ENCODE results near the gene AMOTL1. TPM values are rescaled to one million over a fixed set of nuclear protein-coding genes. Genes with fewer than 3 reads are reported as not detected.

AMOTL1 gene
- total RNA-seq, 3 donors from 2014 or later (not counting 1 experiment from before 2014, with no cell fraction given): 7.1 to 8.9 (median 8.7) TPM

GRCh38 chr11:94796863-94797262 lies 28.7 kb downstream of the AMOTL1 start:
- no peak overlapping the region for H3K27ac Mint-ChIP-seq
- no peak for DNase-seq
- Histone ChIP-seq H3K36me3 (ENCODE audit: control insufficient read depth, insufficient read depth, low read length) (no peaks in the 10 kb centered on the region), H3K9me3 (ENCODE audit: control insufficient read depth, insufficient read depth, low read length) (no peaks in the 10 kb centered on the region), H3K4me1 (ENCODE audit: control insufficient read depth, insufficient read depth, low read length) (no peaks in the 10 kb centered on the region), H3K4me3 (ENCODE audit: low read length) (no peak overlapping the region), H3K27me3 (ENCODE audit: control insufficient read depth, insufficient read depth, low read length) (no peaks in the 10 kb centered on the region), H3K27ac (ENCODE audit: low read length) (no peak overlapping the region)
- 97% methylated on average over 3 of the region's 4 CpGs for WGBS (ENCODE audit: insufficient coverage)
- ATAC-seq: no peak
- peaks cover 6 to 12% of the 10 kb centered on the region in 2 donors for H3K4me1 Mint-ChIP-seq
- no peak overlapping the region for H3K4me3 Mint-ChIP-seq
- intact Hi-C loops (cut with micrococcal nuclease): no loop called here
- TF ChIP-seq CTCF (IDR thresholded peaks at IDR 0.05): no peak
- H3K36me3 Mint-ChIP-seq: no peaks in the 10 kb centered on the region
- H3K27me3 Mint-ChIP-seq (ENCODE audit: low read depth in 2 of 2): no peaks in the 10 kb centered on the region
- no peaks in the 10 kb centered on the region for H3K9me3 Mint-ChIP-seq

GRCh38 chr11:94799726-94800125 lies 31.6 kb downstream of the AMOTL1 start:
- Mint-ChIP-seq H3K27me3 (ENCODE audit: low read depth in 2 of 2) (no peaks in the 10 kb centered on the region), H3K4me1 (peaks cover 0 to 9% of the 10 kb centered on the region in 2 donors), H3K4me3 (no peak overlapping the region), H3K36me3 (no peaks in the 10 kb centered on the region), H3K9me3 (no peaks in the 10 kb centered on the region), H3K27ac (no peak overlapping the region)
- ATAC-seq: no peak
- no peak overlapping the region for H3K27ac ChIP-seq (ENCODE audit: low read length)
- H3K4me1 ChIP-seq (ENCODE audit: control insufficient read depth, insufficient read depth, low read length): no peaks in the 10 kb centered on the region
- DNase-seq: no peak
- H3K27me3 ChIP-seq (ENCODE audit: control insufficient read depth, insufficient read depth, low read length): no peaks in the 10 kb centered on the region
- H3K4me3 ChIP-seq (ENCODE audit: low read length): no peak overlapping the region
- no peak for TF ChIP-seq CTCF (IDR thresholded peaks at IDR 0.05)
- H3K36me3 ChIP-seq (ENCODE audit: control insufficient read depth, insufficient read depth, low read length): no peaks in the 10 kb centered on the region
- intact Hi-C loops (cut with micrococcal nuclease): no loop called here
- no peaks in the 10 kb centered on the region for H3K9me3 ChIP-seq (ENCODE audit: control insufficient read depth, insufficient read depth, low read length)
- 91% methylated on average over 17 of the region's 17 CpGs for WGBS (ENCODE audit: insufficient coverage)

- H3K27ac Mint-ChIP-seq: no peak overlapping the region
- no peaks in the 10 kb centered on the region for H3K9me3 ChIP-seq (ENCODE audit: control insufficient read depth, insufficient read depth, low read length)
- H3K27me3 ChIP-seq (ENCODE audit: control insufficient read depth, insufficient read depth, low read length): no peaks in the 10 kb centered on the region
- TF ChIP-seq CTCF (IDR thresholded peaks at IDR 0.05): no peak
- ATAC-seq (no peak), DNase-seq (no peak)
- H3K27ac ChIP-seq (ENCODE audit: low read length): no peak overlapping the region
- H3K9me3 Mint-ChIP-seq: no peaks in the 10 kb centered on the region
- peaks cover 0 to 9% of the 10 kb centered on the region in 2 donors for H3K4me1 Mint-ChIP-seq
- H3K27me3 Mint-ChIP-seq (ENCODE audit: low read depth in 2 of 2): no peaks in the 10 kb centered on the region
- intact Hi-C loops (cut with micrococcal nuclease): no loop called here
- H3K4me3 ChIP-seq (ENCODE audit: low read length): no peak overlapping the region
- H3K36me3 Mint-ChIP-seq: no peaks in the 10 kb centered on the region
- no peaks in the 10 kb centered on the region for H3K36me3 ChIP-seq (ENCODE audit: control insufficient read depth, insufficient read depth, low read length)
- H3K4me3 Mint-ChIP-seq: no peak overlapping the region
- 100% methylated on average over 1 of the region's 1 CpG for WGBS (ENCODE audit: insufficient coverage)
- H3K4me1 ChIP-seq (ENCODE audit: control insufficient read depth, insufficient read depth, low read length): no peaks in the 10 kb centered on the region
Measured at GRCh38 chr11:94800414-94800813, 32.3 kb downstream of the AMOTL1 start.

- WGBS (ENCODE audit: insufficient coverage): 89% methylated on average over 4 of the region's 4 CpGs
- TF ChIP-seq CTCF (IDR thresholded peaks at IDR 0.05): no peak
- DNase-seq: no peak
- intact Hi-C loops (cut with micrococcal nuclease): no loop called here
- Histone ChIP-seq H3K4me1 (ENCODE audit: control insufficient read depth, insufficient read depth, low read length) (no peaks in the 10 kb centered on the region), H3K9me3 (ENCODE audit: control insufficient read depth, insufficient read depth, low read length) (no peaks in the 10 kb centered on the region), H3K27me3 (ENCODE audit: control insufficient read depth, insufficient read depth, low read length) (no peaks in the 10 kb centered on the region), H3K36me3 (ENCODE audit: control insufficient read depth, insufficient read depth, low read length) (no peaks in the 10 kb centered on the region), H3K4me3 (ENCODE audit: low read length) (no peak overlapping the region), H3K27ac (ENCODE audit: low read length) (no peak overlapping the region)
- no peaks in the 10 kb centered on the region for H3K36me3 Mint-ChIP-seq
- peaks cover 0 to 9% of the 10 kb centered on the region in 2 donors for H3K4me1 Mint-ChIP-seq
- H3K27ac Mint-ChIP-seq: no peak overlapping the region
- no peak for ATAC-seq
- no peaks in the 10 kb centered on the region for H3K9me3 Mint-ChIP-seq
- no peak overlapping the region for H3K4me3 Mint-ChIP-seq
- H3K27me3 Mint-ChIP-seq (ENCODE audit: low read depth in 2 of 2): no peaks in the 10 kb centered on the region
Measured at GRCh38 chr11:94801866-94802460, 33.8 kb downstream of the AMOTL1 start.
